B cell (primary cell): ENCODE measurements around the gene OSBPL5. TPM values are rescaled to one million over a fixed set of nuclear protein-coding genes. Genes with fewer than 3 reads are reported as not detected.

Experiments used
- ATAC-seq: fragments of 200-7000 bp; cut with Tn5 transposase; one replicate; pipeline ENCODE4 v1.10.0; 2021; ENCODE audit warnings: low read depth, mild to moderate bottlenecking, moderate number of reproducible peaks, moderate library complexity
- CTCF ChIA-PET: fragments of 350-600 bp; sonication (Branson Sonifier 250); formaldehyde crosslinking; loops from one replicate; lab custom pipeline; 2021; ENCODE audit warnings: antibody characterized with exemption, inconsistent platforms; lab: Charles Lee
- POLR2A ChIA-PET: fragments of 350-600 bp; sonication (Branson Sonifier 250); formaldehyde crosslinking; loops from one replicate; lab custom pipeline; 2021; ENCODE audit warnings: antibody characterized with exemption; lab: Charles Lee
- DNase-seq: peaks from one replicate; pipeline ENCODE4 v3.0.0; 2013
- H2AFZ ChIP-seq: 2 replicates; pipeline ENCODE4 v1.6.1; 2012; ENCODE audit warnings: mild to moderate bottlenecking, low read depth, low read length; ENCODE audit not compliant: insufficient read depth, poor library complexity, severe bottlenecking
- H3K27ac ChIP-seq, 2 donors: 1 replicate in 1 of 2; 2 replicates in 1 of 2; pipeline ENCODE4 v1.5.1; 2012 to 2013; ENCODE audit warnings: low read length in 2 of 2, mild to moderate bottlenecking in 2 of 2, moderate library complexity in 1 of 2
- H3K27me3 ChIP-seq, 4 experiments: fragments of 200-600 bp in 1 of 4; sonication (generic) in 1 of 4; replicated peaks in 1 of 4; 1 replicate in 2 of 4; 2 replicates in 2 of 4; pipeline versions ENCODE4 v1.6.1 to v1.7.0; 2013 to 2016; ENCODE audit warnings: low read length in 3 of 4, mild to moderate bottlenecking in 2 of 4, mixed read lengths in 1 of 4, moderate library complexity in 1 of 4; ENCODE audit not compliant: insufficient read depth in 4 of 4, control insufficient read depth in 3 of 4; ENCODE audit errors: control extremely low read depth in 1 of 4
- H3K36me3 ChIP-seq, 2 experiments: replicated peaks in 1 of 2; 1 replicate in 1 of 2; 2 replicates in 1 of 2; pipeline versions ENCODE4 v1.6.1 to v1.7.1; 2013; ENCODE audit warnings: low read length in 1 of 2; ENCODE audit not compliant: insufficient read depth in 2 of 2, control insufficient read depth in 1 of 2; ENCODE audit errors: control extremely low read depth in 1 of 2, extremely low read depth in 1 of 2
- H3K4me1 ChIP-seq, 2 donors: fragments of 200-600 bp in 1 of 2; sonication (generic) in 1 of 2; 1 replicate in 1 of 2; 2 replicates in 1 of 2; pipeline versions ENCODE4 v1.5.1 to v1.6.1; 2013 to 2017; ENCODE audit warnings: low read length in 2 of 2; ENCODE audit not compliant: control insufficient read depth in 2 of 2, insufficient read depth in 2 of 2
- H3K4me2 ChIP-seq: replicated peaks from 2 replicates; pipeline ENCODE3; 2012; ENCODE audit warnings: mild to moderate bottlenecking, low read depth, low read length; ENCODE audit not compliant: poor library complexity, severe bottlenecking
- H3K4me3 ChIP-seq, 5 experiments: fragments of 200-600 bp in 1 of 5; sonication (generic) in 1 of 5; 1 replicate in 3 of 5; 2 replicates in 2 of 5; pipeline versions ENCODE4 v1.5.1 to v1.7.0; 2011 to 2016; ENCODE audit warnings: low read length in 4 of 5, mild to moderate bottlenecking in 4 of 5, low read depth in 2 of 5, control low read depth in 1 of 5, moderate library complexity in 1 of 5; ENCODE audit not compliant: insufficient read depth in 1 of 5; ENCODE audit errors: control extremely low read depth in 1 of 5, extremely low read depth in 1 of 5
- H3K79me2 ChIP-seq: fragments of 200-600 bp; sonication (generic); one replicate; pipeline ENCODE4 v1.6.0; 2016; ENCODE audit warnings: low read length; ENCODE audit not compliant: control insufficient read depth, insufficient read depth
- H3K9ac ChIP-seq: fragments of 200-600 bp; sonication (generic); 2 replicates; pipeline ENCODE4 v1.6.1; 2017; ENCODE audit warnings: mild to moderate bottlenecking, low read length, moderate library complexity
- H3K9me3 ChIP-seq, 3 donors: one replicate each; pipeline versions ENCODE4 v1.6.1 to v1.7.1; 2013; ENCODE audit warnings: low read length in 2 of 3; ENCODE audit not compliant: control insufficient read depth in 2 of 3, insufficient read depth in 1 of 3; ENCODE audit errors: control extremely low read depth in 1 of 3
- H4K20me1 ChIP-seq: 2 replicates; pipeline ENCODE4 v1.6.0; 2012; ENCODE audit warnings: mild to moderate bottlenecking, low read length; ENCODE audit not compliant: insufficient read depth, control insufficient read depth, poor library complexity, severe bottlenecking
- H3K27ac Mint-ChIP-seq: one replicate; pipeline ENCODE4 v1.8.0; 2021; ENCODE audit warnings: mixed read lengths
- H3K27me3 Mint-ChIP-seq: one replicate; pipeline ENCODE4 v1.8.0; 2021; ENCODE audit warnings: mixed read lengths
- H3K4me1 Mint-ChIP-seq: one replicate; pipeline ENCODE4 v1.8.0; 2021; ENCODE audit warnings: mixed read lengths
- H3K4me3 Mint-ChIP-seq: one replicate; pipeline ENCODE4 v1.8.0; 2021; ENCODE audit warnings: mixed read lengths
- H3K9me3 Mint-ChIP-seq: one replicate; pipeline ENCODE4 v1.8.0; 2022; ENCODE audit warnings: mixed read lengths; ENCODE audit not compliant: insufficient read depth
- EZH2 ChIP-seq: IDR thresholded peaks from 2 replicates; pipeline ENCODE4 v1.6.1; 2012; ENCODE audit warnings: borderline replicate concordance, low read depth, mild to moderate bottlenecking, moderate library complexity, low read length; ENCODE audit not compliant: insufficient read depth, poor library complexity, severe bottlenecking
- WGBS: methylation state at CpG from one replicate; pipeline ENCODE4 v1.1.5; 2013; ENCODE audit warnings: missing lambda C conversion rate; ENCODE audit not compliant: insufficient coverage; 5-methylcytosine and 5-hydroxymethylcytosine counted together
- intact Hi-C: fragments of 100-400 bp; cut with micrococcal nuclease; formaldehyde crosslinking; loops from one replicate; pipeline ENCODE4 v1.10.0; 2022
- polyA plus RNA-seq: library from polyadenylated mRNA; depleted of rRNA; stranded (reverse); fragments of >200 nt; gene quantifications from 2 replicates; pipeline ENCODE4 v1.2.3, GENCODE V29; 2012
- total RNA-seq, 2 donors: library from RNA; stranded (reverse); fragments of 120-200 nt in 1 of 2; gene quantifications; 1 replicate in 1 of 2; 2 replicates in 1 of 2; pipeline versions ENCODE4 v1.2.3 to v1.2.4, GENCODE V29; 2013 to 2022
- TF ChIP-seq, protein P1 (sequence below): fragments of 200-600 bp; IDR thresholded peaks from one replicate; pipeline ENCODE4 v1.8.0; 2022; ENCODE audit warnings: antibody characterized with exemption, mild to moderate bottlenecking

Gene OSBPL5
- total and polyA plus RNA-seq, 2 donors (not counting 1 experiment from before 2014, with no cell fraction given) = 0.15 to 1.2 TPM

GRCh38 chr11:3133261-3134217, 31.6 kb downstream of the OSBPL5 start:
- Mint-ChIP-seq H3K27ac (no peak overlapping the region), H3K9me3 (no peaks in the 10 kb centered on the region), H3K27me3 (no peaks in the 10 kb centered on the region), H3K4me1 (no peaks in the 10 kb centered on the region), H3K4me3 (no peak overlapping the region)
- Histone ChIP-seq H3K9me3 (no peaks in the 10 kb centered on the region), H3K79me2 (no peaks in the 10 kb centered on the region), H3K27ac (no peak overlapping the region), H3K4me3 (no peak overlapping the region), H3K27me3 (no peaks in the 10 kb centered on the region), H2AFZ (no peak overlapping the region), H3K36me3 (no peaks in the 10 kb centered on the region), H4K20me1 (no peaks in the 10 kb centered on the region), H3K9ac (no peak overlapping the region), H3K4me1 (no peaks in the 10 kb centered on the region), H3K4me2 (no peak overlapping the region)
- ChIA-PET CTCF (no interaction called here), POLR2A (no interaction called here)
- ATAC-seq = no peak
- no peak for TF ChIP-seq EZH2
- TF ChIP-seq, protein P1, sequence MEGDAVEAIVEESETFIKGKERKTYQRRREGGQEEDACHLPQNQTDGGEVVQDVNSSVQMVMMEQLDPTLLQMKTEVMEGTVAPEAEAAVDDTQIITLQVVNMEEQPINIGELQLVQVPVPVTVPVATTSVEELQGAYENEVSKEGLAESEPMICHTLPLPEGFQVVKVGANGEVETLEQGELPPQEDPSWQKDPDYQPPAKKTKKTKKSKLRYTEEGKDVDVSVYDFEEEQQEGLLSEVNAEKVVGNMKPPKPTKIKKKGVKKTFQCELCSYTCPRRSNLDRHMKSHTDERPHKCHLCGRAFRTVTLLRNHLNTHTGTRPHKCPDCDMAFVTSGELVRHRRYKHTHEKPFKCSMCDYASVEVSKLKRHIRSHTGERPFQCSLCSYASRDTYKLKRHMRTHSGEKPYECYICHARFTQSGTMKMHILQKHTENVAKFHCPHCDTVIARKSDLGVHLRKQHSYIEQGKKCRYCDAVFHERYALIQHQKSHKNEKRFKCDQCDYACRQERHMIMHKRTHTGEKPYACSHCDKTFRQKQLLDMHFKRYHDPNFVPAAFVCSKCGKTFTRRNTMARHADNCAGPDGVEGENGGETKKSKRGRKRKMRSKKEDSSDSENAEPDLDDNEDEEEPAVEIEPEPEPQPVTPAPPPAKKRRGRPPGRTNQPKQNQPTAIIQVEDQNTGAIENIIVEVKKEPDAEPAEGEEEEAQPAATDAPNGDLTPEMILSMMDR = no peak
- DNase-seq = no peak
- WGBS = 82% methylated on average over 22 of the region's 23 CpGs
- intact Hi-C loops = no loop called here

DNA sequence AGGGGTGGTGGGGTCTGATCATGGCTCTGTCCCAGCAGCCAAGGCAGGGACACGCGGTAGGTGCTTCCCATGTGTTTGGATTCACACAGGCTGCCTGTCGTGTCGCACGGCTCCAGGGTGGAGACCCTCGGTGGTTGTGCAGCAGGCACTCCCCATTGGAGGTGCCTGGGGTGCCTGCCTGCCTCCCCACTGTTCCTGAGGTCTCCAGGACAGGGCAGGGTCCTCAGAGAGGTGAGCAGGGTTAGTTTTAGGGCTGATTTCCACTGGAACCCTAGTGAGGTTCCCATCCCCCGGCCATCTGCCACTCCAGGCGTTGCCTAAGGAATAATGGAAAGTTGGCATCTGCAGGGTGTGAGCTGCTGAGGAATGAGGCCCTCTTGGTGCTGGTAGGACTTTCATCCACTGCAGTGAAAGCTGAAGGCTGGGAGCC, 32.3 kb downstream of the OSBPL5 start:
- WGBS = 98% methylated on average over 8 of the region's 8 CpGs
- H3K4me2 ChIP-seq = no peak overlapping the region
- intact Hi-C loops = no loop called here
- ATAC-seq (no peak), DNase-seq (no peak)
- Mint-ChIP-seq H3K27ac (no peak overlapping the region), H3K27me3 (no peaks in the 10 kb centered on the region), H3K4me1 (no peaks in the 10 kb centered on the region), H3K4me3 (no peak overlapping the region), H3K9me3 (no peaks in the 10 kb centered on the region)
- POLR2A ChIA-PET = no interaction called here
- CTCF ChIA-PET = no interaction called here
- no peak overlapping the region for H3K27ac ChIP-seq
- TF ChIP-seq, protein P1 = no peak
- no peak for TF ChIP-seq EZH2
- H3K36me3 ChIP-seq = no peaks in the 10 kb centered on the region
- no peak overlapping the region for H3K4me3 ChIP-seq
- no peaks in the 10 kb centered on the region for H4K20me1 ChIP-seq
- H3K27me3 ChIP-seq = no peaks in the 10 kb centered on the region
- no peak overlapping the region for H3K9ac ChIP-seq
- H3K4me1 ChIP-seq = no peaks in the 10 kb centered on the region
- no peaks in the 10 kb centered on the region for H3K9me3 ChIP-seq
- H3K79me2 ChIP-seq = no peaks in the 10 kb centered on the region
- H2AFZ ChIP-seq = no peak overlapping the region
